Measurements from ENCODE around the gene SECTM1.

Gene SECTM1

DNA sequence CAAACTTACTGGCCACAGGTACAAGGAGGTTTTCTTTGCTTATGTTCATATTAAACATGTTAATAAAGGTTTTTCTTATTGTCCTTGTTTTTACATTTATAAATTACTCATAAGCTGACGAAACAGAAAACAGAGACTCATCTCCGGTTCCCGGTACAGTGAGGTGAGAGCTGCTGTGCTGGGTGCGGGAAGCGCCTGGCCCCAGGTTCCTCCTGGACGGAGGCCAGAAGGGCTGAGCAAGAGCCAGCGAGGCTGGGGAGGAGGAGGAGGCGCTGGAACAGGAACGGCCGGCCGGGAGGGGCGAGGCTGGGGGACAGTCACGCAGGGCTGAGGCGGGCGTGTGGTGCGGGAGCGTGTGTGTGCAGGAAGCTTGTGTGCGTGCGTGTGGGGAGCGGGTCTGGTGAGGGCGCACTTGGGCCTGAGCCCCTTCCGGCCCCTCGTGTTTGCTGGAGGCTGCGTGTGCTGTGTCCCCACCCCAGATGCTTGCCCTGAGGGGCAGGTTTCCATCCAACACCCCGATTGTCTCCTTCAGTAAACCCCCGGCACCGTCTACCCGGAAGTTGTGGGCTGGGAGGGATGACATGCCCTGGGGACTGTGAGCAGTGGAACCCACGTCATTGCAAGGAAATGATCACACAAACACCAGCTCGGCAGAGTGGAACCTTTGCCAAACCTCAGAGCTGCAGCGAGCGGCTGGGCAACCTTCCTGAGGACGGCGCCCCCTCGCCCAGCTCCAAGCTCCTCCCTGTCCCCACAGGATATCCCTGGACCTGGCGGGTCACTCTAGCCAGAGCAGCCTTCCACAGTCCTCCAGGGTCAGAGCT is 35.6 kb downstream of the SECTM1 start:
- DNase-seq, result peak; percentile 96

DNA sequence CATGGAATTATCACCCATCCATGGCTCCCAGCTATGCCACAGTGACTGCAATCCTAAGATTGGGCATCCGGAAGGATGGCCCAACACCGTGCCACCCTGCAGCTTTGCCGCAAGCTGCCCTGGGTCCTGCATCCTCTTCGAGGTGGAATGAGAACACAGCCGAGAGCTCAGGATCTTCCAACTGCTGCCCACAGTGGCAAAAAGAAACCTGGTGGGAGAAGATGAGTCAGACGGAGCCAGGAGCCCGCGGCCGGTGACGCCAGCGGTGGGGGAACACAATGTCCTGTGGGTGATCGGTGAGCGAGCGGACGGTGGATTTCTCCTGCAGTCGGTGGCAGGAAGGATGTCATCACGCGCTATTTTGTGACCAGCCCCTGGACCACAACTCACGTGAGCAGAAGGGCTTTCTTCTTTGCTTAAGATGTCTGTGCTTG is 36.3 kb downstream of the SECTM1 start:
- DNase-seq, result peak; percentile 86

DNA sequence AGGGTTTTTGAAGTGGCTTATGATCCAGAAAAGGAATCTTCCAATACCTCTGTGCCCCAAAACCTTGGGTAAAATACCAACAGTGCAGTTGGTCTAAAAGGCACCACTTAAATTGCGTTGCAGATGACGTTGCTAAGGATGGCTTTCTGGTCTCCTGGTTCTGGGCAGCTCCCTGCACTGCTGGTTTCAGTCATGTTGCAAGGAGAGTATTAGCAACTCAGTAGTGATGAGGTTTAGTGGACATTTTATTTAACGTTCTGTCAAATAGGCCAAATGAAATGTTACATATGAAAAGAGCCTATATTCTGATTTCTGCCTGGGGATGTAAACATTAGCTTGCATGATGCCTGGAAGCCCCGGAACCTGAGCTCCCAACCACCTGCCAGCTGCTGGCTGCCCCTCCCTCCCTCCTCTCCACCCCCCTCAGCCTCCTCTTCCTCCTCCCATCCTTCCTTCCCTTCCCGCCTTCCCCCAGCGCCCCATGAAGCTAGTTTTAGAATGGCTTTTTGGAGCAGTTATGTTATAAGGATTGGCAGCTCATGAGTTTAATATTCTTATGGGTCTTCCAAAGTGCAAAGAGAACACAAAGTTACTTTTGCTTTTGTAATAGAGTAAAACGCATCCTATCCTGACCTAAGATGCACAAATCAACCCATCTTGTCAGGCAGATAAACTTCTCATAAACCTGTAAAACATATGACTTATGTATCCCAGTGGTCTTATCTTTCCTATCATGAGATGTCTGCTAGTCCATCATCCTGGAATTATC is 36.9 kb downstream of the SECTM1 start:
- DNase-seq, result no peak

DNA sequence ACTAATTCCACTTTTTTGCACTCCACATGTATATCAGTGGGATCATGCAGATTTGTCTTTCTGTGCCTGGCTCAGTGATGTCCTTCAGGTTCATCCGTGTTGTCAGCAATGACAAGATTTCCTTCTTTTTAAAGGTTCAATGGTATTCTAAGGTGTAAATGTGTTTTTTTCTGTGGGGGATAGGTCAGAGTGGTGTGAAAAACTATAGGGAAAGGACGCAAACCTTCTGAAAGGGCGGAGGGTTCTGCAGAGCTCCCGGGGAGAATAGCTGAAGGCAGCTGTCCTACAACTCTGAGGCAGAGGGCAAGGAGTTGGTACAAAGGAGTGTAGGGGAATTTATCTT is 38.1 kb downstream of the SECTM1 start:
- no peak for DNase-seq

DNA sequence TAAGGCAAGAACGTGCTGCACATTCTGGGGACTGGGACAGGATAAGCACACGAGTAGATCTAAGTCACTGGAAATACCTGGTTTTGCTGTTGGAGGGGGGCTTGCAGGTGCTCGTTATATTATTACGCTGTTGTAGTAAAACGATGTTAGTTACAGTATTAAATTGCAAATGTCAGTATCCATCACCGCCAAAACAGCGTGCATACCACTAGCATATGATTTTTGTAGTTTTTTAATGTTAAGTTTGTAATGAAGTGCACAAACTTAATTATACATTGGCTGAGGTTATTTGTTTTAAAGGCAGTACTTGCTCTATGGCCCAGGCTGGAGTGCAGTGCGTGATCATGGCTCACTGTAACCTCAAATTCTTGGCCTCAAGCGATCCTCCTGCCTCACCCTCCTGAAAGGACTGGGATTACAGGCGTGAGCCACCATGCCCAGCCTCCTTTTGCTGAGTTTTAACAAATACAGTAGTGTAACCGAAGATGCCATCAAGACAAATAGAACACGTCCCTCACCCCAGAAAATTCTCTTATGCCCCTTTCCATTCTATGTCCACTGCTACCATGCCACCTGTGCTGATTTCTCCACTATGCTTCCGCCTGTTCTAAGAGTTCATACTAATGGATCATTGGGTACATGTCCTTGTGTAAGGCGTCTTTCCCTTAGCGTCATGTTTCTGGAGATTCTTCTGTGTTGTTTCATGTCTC is 39.3 kb downstream of the SECTM1 start:
- no peak for DNase-seq

DNA sequence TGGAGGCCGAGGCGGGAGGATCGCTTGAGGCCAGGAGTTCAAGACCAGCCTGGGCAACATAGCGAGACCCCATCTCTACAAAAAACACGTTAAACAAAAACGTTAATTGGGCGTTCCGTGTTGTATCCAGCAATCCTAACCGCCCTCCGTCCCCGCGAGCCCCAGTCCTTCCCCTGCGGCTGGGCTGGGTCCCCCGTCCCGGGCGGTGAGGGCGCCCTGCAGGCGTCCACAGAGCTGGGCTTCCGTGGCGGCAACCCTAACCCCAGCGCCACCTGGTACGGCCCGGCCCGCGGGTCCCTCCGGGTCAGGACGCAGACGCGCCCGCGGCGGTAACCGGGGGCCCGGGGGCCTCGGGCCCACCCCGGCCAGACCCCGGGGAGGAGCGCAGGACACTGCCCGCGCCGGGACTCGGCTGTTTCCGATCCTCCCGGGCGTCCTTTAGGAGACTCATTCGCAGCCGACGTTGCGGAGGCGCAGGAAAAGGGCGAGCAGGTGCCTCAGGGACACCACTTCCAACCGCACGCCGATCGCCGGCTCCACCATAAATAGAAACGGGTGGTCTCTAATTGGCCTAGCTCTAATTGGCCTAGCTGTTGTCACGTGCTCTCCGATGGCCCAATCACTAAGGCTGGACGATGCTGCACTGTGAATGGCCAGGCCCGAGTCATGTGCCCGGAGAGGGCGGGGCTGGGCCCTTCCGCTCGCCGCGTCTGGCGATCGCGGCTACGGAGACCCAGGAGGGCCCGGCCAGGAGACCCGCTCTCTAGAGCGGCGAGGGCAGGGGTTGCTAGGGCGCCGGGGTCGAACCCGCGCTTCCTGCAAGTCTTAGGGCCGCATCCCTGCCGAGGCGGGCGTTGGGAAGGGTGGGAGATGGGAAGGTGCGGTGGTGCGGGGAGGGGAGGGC is 41.1 kb downstream of the SECTM1 start:
- peak; percentile 99 for DNase-seq

DNA sequence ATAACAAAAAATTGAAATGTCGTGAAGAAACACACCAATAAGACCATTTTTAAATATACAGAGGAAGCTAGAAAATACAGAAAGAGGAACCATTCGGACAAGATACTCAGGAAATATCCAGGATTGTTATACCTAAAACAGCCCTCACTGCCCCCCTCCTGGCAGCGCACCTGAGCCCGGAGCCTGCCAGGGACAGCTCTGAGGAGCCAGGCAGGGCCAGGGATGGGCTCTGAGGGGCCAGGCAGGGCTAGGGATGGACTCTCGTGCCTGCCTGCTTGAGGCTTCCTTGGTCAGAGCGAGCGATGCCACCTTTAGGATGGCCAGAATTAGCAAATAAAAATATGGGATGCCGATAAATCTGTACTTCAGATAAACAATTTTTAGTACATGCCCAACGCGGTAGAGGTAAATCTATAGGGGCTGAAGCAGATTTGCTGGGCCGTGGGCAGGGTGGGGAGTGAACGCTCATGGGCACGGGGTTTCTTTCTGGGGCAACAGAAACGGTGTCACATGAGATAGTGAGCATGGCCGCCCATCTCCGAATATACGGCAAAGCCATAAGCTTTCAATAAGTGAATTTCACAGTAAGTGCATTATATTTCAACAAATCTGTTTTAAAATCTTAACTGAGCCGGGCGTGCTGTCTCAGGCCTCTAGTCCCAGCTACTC is 41.9 kb downstream of the SECTM1 start:
- no peak for DNase-seq

DNA sequence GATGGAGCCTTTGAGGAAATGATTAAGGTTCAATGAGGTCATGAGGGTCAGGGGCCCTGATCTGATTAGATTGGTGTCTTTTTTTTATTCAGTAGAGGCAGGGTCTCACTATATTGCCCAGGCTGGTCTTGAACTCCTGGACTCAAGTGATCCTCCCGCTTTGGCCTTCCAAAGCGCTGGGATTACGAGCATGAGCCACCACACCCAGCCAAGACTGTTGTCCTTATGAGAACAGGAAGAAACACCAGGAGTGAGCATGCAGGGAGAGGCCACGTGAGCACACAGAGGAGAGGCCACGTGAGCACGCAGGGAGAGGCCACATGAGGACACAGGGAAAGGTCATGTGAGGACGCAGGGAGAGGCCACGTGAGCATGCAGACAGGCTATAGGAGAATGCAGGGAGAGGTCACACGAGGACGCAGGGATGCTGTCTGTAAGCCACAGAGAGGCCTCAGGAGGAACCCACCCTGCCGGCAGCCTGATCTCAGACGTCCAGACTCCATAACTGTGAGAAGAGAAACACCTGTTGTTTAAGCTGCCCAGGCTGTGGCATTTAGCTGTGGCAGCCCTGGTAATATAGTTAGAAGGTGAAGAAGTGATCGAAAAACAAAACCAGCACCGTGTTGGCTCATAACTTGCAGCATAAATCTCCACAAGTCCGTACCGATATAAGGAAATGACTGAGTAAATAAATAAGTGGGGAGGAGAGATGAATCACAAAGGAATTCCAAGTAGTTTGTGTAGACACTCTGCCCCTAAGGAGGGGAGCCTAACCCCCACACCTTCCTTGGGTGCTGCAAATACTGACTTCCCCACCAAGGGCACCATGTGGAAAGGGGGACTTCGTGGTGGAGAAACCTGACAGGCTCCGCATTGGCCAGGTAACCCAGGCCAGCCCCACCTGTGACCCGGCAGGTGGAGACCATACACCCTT is 45.4 kb downstream of the SECTM1 start:
- DNase-seq, result peak; percentile 86

DNA sequence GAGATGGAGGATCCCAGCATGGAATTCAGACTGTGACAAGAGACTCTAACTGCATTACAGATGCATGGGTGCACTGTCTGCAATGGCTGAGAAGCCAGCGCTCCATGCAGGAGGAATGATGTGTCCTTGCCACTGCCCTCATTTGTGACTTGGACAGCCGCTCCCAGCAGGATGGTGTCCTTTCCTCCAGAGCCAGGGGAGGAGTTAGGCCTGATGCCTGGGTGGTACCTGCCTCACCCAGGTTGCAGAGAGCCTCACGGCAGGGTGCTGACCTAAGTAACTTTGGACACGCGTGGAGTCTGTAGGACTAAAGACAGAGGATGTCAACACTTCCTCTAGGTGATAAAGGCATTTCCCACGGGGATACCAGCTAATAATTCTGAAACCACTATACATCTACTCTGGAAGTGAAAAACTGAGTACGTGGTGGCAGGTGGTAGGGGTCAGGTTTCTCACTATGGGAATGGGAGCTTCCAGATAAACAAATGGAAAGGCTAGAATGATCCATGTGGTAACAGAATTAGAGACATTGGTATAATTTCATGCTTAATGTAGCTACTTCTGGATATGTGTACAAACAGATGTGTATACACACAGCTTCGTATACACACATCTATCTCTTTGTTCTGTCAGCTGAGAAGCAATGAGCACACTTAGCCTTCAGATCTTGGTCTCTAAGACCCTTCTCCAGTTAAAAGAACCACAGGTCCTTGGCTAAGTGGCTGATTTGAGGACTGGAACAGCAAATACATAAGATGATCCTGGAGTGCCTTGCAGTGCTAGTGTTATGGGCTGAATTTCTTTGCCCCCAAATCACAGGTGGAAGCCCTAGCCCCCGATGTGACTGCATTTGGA is 46.3 kb downstream of the SECTM1 start:
- no peak for DNase-seq

DNA sequence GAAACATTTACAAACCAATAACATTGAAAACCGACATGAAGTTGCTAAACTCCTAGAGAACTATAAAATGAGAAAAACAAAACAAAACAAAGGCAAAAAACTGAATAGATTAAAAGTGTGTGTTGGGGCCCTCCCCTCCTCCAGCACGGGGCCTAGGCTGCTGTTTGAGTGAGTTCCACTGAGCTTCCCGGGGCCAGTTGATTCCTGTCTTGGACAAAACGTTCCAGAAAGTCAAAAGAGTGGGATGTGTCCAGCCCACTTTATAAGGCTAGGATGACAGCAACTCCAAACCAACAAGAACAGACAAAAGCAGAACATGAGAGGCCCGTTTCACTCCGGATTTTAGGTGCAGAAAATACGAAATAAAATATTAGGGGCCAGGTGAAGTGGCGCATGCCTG is 48.4 kb downstream of the SECTM1 start:
- DNase-seq, result no peak

DNA sequence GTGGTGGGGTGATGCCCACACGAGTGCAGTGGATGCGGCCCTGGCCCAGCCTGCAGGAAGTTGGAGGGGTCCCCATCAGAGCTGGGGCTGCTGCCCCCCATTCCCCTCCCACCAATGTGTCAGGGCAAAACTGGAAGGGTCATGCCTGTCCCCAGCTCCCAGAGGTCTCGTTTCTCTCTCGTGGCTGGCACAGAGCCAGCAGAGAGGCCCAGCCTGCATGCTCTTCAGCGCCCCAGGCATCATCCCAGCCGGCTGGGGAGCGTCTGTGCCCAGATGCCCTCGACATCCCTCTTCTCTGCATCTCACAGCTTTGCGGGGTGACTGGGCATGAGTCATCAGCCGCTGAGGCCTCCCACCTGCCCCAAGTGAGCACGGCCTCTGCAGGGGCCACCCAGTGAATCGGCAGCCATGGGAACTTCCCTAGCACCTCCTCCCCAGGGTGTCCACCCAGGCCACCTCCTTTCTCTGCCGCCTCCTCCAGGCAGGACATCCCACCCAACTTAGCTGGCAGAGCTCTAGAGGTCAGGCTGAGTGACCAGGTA is 50.3 kb downstream of the SECTM1 start:
- DNase-seq, result peak; percentile 98

DNA sequence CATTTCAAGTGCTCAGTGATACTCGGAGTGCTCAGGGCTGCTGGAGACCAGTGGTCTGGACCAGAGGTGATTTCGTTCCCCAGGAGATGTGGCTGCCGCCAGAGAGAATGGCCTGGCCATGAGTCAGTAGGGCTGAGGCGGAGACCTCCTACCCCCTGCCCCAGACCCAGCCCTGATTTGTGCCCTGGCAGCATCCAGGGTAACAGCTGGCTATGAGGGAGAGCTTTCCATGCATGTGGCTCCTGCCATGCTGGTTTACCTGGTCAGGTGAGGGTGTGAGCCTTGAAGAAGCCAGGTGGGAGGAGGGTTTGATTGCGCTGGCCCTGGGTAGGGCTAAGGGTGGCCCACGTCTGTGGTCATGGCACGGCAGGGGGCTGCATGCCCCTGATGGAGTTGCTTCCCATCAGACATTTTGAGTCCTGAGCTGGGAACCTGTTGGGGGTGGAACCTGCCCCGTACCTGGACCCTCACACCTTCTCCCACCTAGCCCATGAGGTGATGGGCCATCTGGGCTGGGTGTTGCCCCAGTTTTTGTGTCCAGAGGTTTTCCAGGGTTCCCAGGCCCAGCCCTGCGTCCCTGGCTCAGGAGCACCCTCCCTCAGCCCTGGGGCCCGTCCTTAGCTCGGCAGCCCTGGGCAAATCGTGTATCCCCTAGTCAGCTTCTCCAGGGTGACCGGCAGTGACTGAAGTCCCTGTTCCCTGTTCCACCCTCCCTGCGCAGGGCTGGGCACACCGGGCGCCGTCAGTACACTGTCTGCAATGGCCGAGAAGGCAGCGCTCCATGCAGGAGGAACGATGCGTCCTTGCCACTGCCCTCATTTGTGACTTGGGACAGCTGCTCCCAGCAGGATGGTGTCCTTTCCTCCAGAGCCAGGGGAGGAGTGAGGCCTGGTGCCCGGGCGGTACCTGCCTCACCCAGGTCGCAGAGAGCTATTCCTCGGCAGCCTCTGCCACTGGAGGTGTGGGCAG is 51.0 kb downstream of the SECTM1 start:
- peak; percentile 43 for DNase-seq

DNA sequence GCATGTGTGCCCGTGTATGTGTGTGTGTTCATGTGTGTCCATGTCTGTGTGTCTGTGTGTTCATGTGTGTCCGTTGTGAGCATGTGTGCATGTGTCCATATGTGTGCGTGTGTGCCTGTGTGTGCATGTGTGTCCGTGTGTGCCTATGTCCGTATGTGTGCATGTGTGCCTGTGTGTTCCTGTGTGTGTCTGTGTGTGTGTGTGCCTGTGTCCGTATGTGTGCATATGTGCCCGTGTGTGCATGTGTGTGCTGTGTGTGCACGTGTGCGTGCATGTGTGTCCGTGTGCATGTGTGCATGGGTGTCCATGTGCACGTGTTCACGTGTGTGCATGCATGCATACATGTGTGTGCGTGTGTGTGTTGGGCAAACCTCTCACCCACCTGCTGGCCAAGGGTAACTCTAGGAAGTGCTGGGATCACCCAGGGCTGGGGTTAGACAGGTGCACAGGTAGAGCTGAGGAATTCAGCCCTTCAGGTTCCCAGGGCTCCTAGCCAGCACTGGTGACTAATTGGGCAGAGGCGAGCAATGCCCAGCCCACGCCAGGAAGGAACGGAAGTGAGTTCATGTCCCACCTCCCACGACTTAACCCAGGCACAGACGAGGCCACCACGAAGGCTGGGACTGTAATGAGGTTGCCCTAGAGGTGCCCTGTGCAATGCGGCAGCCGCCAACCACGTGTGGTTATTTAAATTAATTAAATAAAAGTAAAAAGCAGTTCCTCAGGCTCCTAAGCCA is 51.9 kb downstream of the SECTM1 start:
- DNase-seq, result peak; percentile 61

DNA sequence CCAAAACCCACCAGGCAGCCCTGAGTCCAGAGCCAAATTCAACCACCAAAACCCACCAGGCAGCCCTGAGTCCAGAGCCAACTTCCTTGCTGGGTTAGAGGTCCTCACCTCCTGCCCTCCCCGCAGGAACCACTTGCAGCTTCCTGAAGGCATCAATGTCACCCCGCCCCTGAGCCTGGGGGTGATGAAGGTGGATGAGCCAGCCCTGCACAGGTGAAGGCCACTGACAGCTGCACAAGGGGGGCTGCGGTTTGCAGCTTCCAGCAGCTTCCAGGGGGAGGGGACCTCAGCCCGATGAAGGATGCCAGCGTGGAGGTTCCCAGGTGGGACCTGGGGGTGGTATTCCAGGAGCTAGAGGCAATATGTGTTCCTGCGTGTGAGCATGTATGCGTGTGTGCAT is 52.5 kb downstream of the SECTM1 start:
- no peak for DNase-seq

DNA sequence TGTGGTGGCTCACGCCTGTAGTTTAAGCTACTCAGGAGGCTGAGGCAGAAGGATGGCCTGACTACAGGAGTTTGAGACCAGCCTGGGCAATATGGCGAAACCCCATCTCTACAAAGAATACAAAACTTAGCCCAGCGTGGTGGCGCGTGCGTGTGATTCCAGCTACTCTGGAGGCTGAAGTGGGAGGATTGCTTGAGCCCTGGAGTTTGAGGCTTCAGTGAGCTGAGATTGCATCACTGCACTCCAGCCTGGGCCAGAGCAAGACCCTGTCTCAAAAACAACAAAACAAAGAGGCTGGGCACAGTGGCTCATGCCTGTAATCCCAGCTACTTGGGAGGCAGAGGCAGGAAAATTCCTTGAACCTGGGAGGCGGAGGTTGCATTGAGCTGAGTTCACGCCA is 53.0 kb downstream of the SECTM1 start:
- DNase-seq, result no peak

DNA sequence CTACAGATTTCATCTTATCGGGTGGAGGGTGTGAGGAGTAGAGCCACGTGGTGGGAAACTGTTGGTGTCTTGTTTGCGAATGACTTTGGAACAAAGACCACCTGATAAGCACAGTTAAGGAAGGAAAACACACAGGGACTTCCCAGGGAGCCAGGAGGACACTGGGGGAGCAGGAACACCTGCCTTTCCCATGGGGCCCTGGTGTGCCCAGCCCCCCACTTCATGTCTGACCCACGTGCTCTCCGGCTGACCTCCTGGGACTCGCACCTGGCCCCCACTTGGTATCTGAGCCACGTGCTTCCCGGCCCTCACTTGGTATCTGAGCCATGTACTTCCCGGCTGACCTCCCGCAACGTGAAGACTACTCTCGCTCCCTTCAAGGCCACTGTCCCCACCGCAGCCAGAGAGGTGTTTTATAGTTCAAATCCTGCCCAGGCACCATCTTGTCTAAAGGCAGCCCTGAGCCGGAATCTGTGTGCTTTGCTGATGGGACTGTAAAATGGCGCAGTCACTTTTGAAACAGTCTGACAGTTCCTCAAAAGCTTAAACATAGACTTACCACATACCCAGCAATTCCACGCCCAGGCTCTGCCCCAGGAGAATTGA is 54.7 kb downstream of the SECTM1 start:
- DNase-seq, result no peak

DNA sequence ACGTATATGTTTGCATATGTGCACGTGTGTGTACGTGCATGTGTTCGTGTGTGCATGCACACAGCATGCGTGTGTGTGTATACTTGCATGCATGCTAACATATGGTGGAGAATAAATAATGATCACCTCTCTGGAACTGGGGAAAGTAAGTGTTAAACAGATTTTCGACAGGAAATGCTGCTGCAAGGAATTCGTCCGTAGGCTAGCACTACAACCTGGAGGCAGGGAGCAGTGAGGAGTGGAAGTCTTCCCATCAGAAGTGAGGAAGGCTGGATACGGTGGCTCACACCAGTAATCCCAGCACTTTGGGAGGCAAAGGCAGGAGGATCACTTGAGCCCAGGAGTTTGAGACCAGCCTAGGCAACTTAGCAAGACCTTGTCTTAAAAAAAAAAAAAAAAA is 55.3 kb downstream of the SECTM1 start:
- DNase-seq, result no peak

Measured in EL (cell line).